T-helper 2 cell treated with Interferon-gamma antibody and Interleukin-4, amounts not matched to agents 100 ng/mL and 5 ng/mL, for 36 hours (primary cell): ENCODE data around the gene GPAT3. TPM values are rescaled to one million over a fixed set of nuclear protein-coding genes. Genes with fewer than 3 reads are reported as not detected.
"Not testable (repeated sequence)": the region's sequence is repeated elsewhere in the genome, so short reads cannot be mapped to it uniquely, and the experiment has no call there.

Experiments used
- intact Hi-C: fragments of 100-400 bp; cut with micrococcal nuclease; formaldehyde crosslinking; loops from one replicate; pipeline ENCODE4 v1.15.1; 2023
- total RNA-seq: library from RNA; stranded (reverse); gene quantifications from 2 replicates; pipeline ENCODE4 v1.2.3, GENCODE V29; 2022

The GPAT3 gene
- total RNA-seq: 10.3 and 11.1 TPM in 2 replicates

- intact Hi-C loops: loop anchor here (2.0 kb wide), 1 partner anchor 51 kb away; the partner anchor contains the start of gene ABRAXAS1
These were observed at the start of gene GPAT3 for GRCh38 chr4:83535520-83536361. TSS of gene GPAT3 (plus strand) at chr4:83536108. CDS start at chr4:83536623, 515 bp downstream.

- intact Hi-C loops: loop anchor here (10.0 kb wide), 1 partner anchor 202 kb away; the partner anchor contains the start of gene COQ2
These were observed 49.3 kb upstream of the GPAT3 start for GRCh38 chr4:83486457-83487129.

GRCh38 chr4:83489711-83490326 lies 46.1 kb upstream of the GPAT3 start:
- intact Hi-C loops: loop anchor here (10.0 kb wide), 1 partner anchor 205 kb away; the partner anchor contains the start of gene COQ2

- intact Hi-C loops: loop anchor here (1.0 kb wide), 1 partner anchor 149 kb away; no protein-coding TSS in a partner anchor
These were observed 44.9 kb upstream of the GPAT3 start for GRCh38 chr4:83490876-83491450.

GRCh38 chr4:83496085-83496917 lies 39.6 kb upstream of the GPAT3 start:
- intact Hi-C loops: not testable (repeated sequence)

- intact Hi-C loops: no loop called here
These were observed 37.7 kb upstream of the GPAT3 start for GRCh38 chr4:83498187-83498586.

- intact Hi-C loops: loop anchor here (10.0 kb wide), 1 partner anchor 1003 kb away; no protein-coding TSS in a partner anchor
These were observed 34.2 kb upstream of the GPAT3 start for GRCh38 chr4:83501671-83502070.

- intact Hi-C loops: loop anchor here (2.0 to 10.0 kb wide), 2 partner anchors 19 to 1001 kb away; partner anchors contain the start of gene ABRAXAS1
These were observed 31.9 kb upstream of the GPAT3 start for GRCh38 chr4:83503974-83504373.

- intact Hi-C loops: loop anchor here (2.0 to 10.0 kb wide), 2 partner anchors 20 to 1000 kb away; partner anchors contain the start of gene ABRAXAS1
These were observed 31.4 kb upstream of the GPAT3 start for GRCh38 chr4:83504503-83504902.

GRCh38 chr4:83504996-83505395 lies 30.9 kb upstream of the GPAT3 start:
- intact Hi-C loops: loop anchor here (2.0 to 10.0 kb wide), 2 partner anchors 20 to 1000 kb away; partner anchors contain the start of gene ABRAXAS1

- intact Hi-C loops: loop anchor here (1.0 to 10.0 kb wide), 2 partner anchors 131 to 996 kb away; no protein-coding TSS in a partner anchor
These were observed 26.7 kb upstream of the GPAT3 start for GRCh38 chr4:83509156-83509585.

GRCh38 chr4:83510442-83510841 lies 25.5 kb upstream of the GPAT3 start:
- intact Hi-C loops: no loop called here

GRCh38 chr4:83516042-83516772 lies 19.7 kb upstream of the GPAT3 start:
- intact Hi-C loops: no loop called here

- intact Hi-C loops: no loop called here
These were observed 13.7 kb upstream of the GPAT3 start for GRCh38 chr4:83522239-83522638.

- intact Hi-C loops: no loop called here
These were observed 8.2 kb upstream of the GPAT3 start for GRCh38 chr4:83527671-83528070.

- intact Hi-C loops: loop anchor here (2.0 kb wide), 1 partner anchor 52 kb away; the partner anchor contains the start of gene ABRAXAS1
These were observed 709 bp downstream of the GPAT3 start for GRCh38 chr4:83536362-83537272.

GRCh38 chr4:83542225-83542624 lies 6.3 kb downstream of the GPAT3 start:
- intact Hi-C loops: no loop called here

- intact Hi-C loops: no loop called here
These were observed 10.9 kb downstream of the GPAT3 start for GRCh38 chr4:83546786-83547185.
